H9 (cell line): Measurements from ENCODE around the gene SLCO4A1. TPM values are rescaled to one million over a fixed set of nuclear protein-coding genes. Genes with fewer than 3 reads are reported as not detected.
A peak's percentile ranks its signal among the peaks of the same experiment; 100 is the strongest.

Experiments
- DNase-seq: peaks from one replicate; pipeline ENCODE4 v3.0.0-alpha.2; 2017
- H2AFZ ChIP-seq: one replicate; pipeline ENCODE4 v1.6.1; 2013; ENCODE audit warnings: mild to moderate bottlenecking, low read length, control low read depth, moderate library complexity
- H2AK5ac ChIP-seq: 2 replicates; pipeline ENCODE4 v1.6.1; 2013; ENCODE audit warnings: low read length, control low read depth, mixed read lengths; ENCODE audit not compliant: insufficient read length
- H2BK120ac ChIP-seq: one replicate; pipeline ENCODE4 v1.6.1; 2013; ENCODE audit warnings: low read depth, mild to moderate bottlenecking, low read length, control low read depth, inconsistent platforms; ENCODE audit not compliant: poor library complexity, severe bottlenecking
- H2BK12ac ChIP-seq: 2 replicates; pipeline ENCODE4 v1.6.1; 2013; ENCODE audit warnings: low read length, control low read depth, mixed read lengths, low read depth; ENCODE audit not compliant: insufficient read length
- H2BK15ac ChIP-seq: 2 replicates; pipeline ENCODE4 v1.6.1; 2013; ENCODE audit warnings: low read depth, low read length, control low read depth
- H2BK20ac ChIP-seq: one replicate; pipeline ENCODE4 v1.6.1; 2013; ENCODE audit warnings: low read depth, mild to moderate bottlenecking, low read length, control low read depth, inconsistent platforms; ENCODE audit not compliant: poor library complexity, severe bottlenecking
- H2BK5ac ChIP-seq: 2 replicates; pipeline ENCODE4 v1.6.1; 2013; ENCODE audit warnings: low read length, control low read depth, mixed read lengths; ENCODE audit not compliant: insufficient read length
- H3K14ac ChIP-seq: 2 replicates; pipeline ENCODE4 v1.6.1; 2013; ENCODE audit warnings: low read length, control low read depth; ENCODE audit not compliant: insufficient read depth
- H3K18ac ChIP-seq: 2 replicates; pipeline ENCODE4 v1.6.1; 2013; ENCODE audit warnings: low read depth, mild to moderate bottlenecking, mixed read lengths, low read length, control low read depth; ENCODE audit not compliant: insufficient read length
- H3K23ac ChIP-seq: 2 replicates; pipeline ENCODE4 v1.6.1; 2013; ENCODE audit warnings: low read length, control low read depth, mixed read lengths, low read depth; ENCODE audit not compliant: insufficient read length
- H3K23me2 ChIP-seq: 2 replicates; pipeline ENCODE4 v1.6.1; 2013; ENCODE audit warnings: low read depth, mild to moderate bottlenecking, mixed read lengths, low read length, control low read depth; ENCODE audit not compliant: insufficient read length, poor library complexity, severe bottlenecking
- H3K27ac ChIP-seq: 2 replicates; pipeline ENCODE4 v1.5.1; 2013; ENCODE audit warnings: low read length, control low read depth, mixed read lengths, low read depth; ENCODE audit not compliant: insufficient read length
- H3K27me3 ChIP-seq: 2 replicates; pipeline ENCODE4 v1.6.1; 2013; ENCODE audit warnings: low read length, control low read depth, inconsistent platforms; ENCODE audit not compliant: insufficient read depth
- H3K4ac ChIP-seq: 2 replicates; pipeline ENCODE4 v1.6.1; 2013; ENCODE audit warnings: low read depth, mild to moderate bottlenecking, control low read depth, inconsistent platforms, low read length, moderate library complexity
- H3K4me1 ChIP-seq: 2 replicates; pipeline ENCODE4 v1.6.1; 2013; ENCODE audit warnings: low read length, control low read depth, inconsistent platforms; ENCODE audit not compliant: insufficient read depth
- H3K4me2 ChIP-seq: 2 replicates; pipeline ENCODE4 v1.6.1; 2013; ENCODE audit warnings: low read length, control low read depth, mixed read lengths; ENCODE audit not compliant: insufficient read length, insufficient read depth
- H3K56ac ChIP-seq: 2 replicates; pipeline ENCODE4 v1.6.1; 2013; ENCODE audit warnings: low read depth, mild to moderate bottlenecking, mixed read lengths, low read length, control low read depth; ENCODE audit not compliant: insufficient read length
- H3K79me1 ChIP-seq: 2 replicates; pipeline ENCODE4 v1.6.1; 2013; ENCODE audit warnings: low read depth, mild to moderate bottlenecking, moderate library complexity, low read length, control low read depth, inconsistent platforms; ENCODE audit not compliant: insufficient read depth, poor library complexity, severe bottlenecking
- H3K79me2 ChIP-seq: 2 replicates; pipeline ENCODE4 v1.6.1; 2013; ENCODE audit warnings: low read length, control low read depth, inconsistent platforms; ENCODE audit not compliant: insufficient read depth
- H3K9ac ChIP-seq: 2 replicates; pipeline ENCODE4 v1.6.1; 2013; ENCODE audit warnings: low read length, control low read depth, mixed read lengths; ENCODE audit not compliant: insufficient read length; ENCODE audit errors: extremely low read depth
- H3K9me3 ChIP-seq: one replicate; pipeline ENCODE4 v1.6.1; 2013; ENCODE audit warnings: low read depth, low read length, inconsistent platforms; ENCODE audit not compliant: control insufficient read depth
- H3T11ph ChIP-seq: one replicate; pipeline ENCODE4 v1.6.1; 2013; ENCODE audit warnings: mild to moderate bottlenecking, low read length, control low read depth, inconsistent platforms
- H4K20me1 ChIP-seq: one replicate; pipeline ENCODE4 v1.6.1; 2013; ENCODE audit not compliant: control insufficient read depth, insufficient read length, insufficient read depth
- H4K5ac ChIP-seq: 2 replicates; pipeline ENCODE4 v1.6.1; 2013; ENCODE audit warnings: low read depth, mild to moderate bottlenecking, mixed read lengths, low read length, control low read depth; ENCODE audit not compliant: insufficient read length
- H4K8ac ChIP-seq: replicated peaks from 2 replicates; pipeline ENCODE4 v1.6.1; 2013; ENCODE audit warnings: low read length, control low read depth, mixed read lengths, low read depth; ENCODE audit not compliant: insufficient read length
- H4K91ac ChIP-seq: 2 replicates; pipeline ENCODE4 v1.6.1; 2013; ENCODE audit warnings: low read depth, mild to moderate bottlenecking, moderate library complexity, mixed read lengths, low read length, control low read depth; ENCODE audit not compliant: insufficient read length
- H3K27ac Mint-ChIP-seq, 3 experiments: 2 replicates in 2 of 3; 3 replicates in 1 of 3; pipeline ENCODE4 v1.8.0; 2020 to 2021; ENCODE audit warnings: mixed read lengths in 3 of 3, mild to moderate bottlenecking in 1 of 3, moderate library complexity in 1 of 3
- H3K27me3 Mint-ChIP-seq: 2 replicates; pipeline ENCODE4 v1.8.0; 2021; ENCODE audit warnings: low read depth, mild to moderate bottlenecking, moderate library complexity, mixed read lengths
- H3K36me3 Mint-ChIP-seq, 3 experiments: 2 replicates in 2 of 3; 3 replicates in 1 of 3; pipeline ENCODE4 v1.8.0; 2020 to 2021; ENCODE audit warnings: low read depth in 3 of 3, mixed read lengths in 3 of 3; ENCODE audit not compliant: insufficient read depth in 1 of 3
- H3K4me1 Mint-ChIP-seq, 2 experiments: 2 replicates each; pipeline ENCODE4 v1.8.0; 2020; ENCODE audit warnings: mixed read lengths in 2 of 2
- H3K4me3 Mint-ChIP-seq, 2 experiments: 2 replicates in 1 of 2; 3 replicates in 1 of 2; pipeline ENCODE4 v1.8.0; 2020 to 2021; ENCODE audit warnings: mild to moderate bottlenecking in 2 of 2, mixed read lengths in 2 of 2, moderate library complexity in 1 of 2
- H3K9me3 Mint-ChIP-seq, 2 experiments: 2 replicates in 1 of 2; 3 replicates in 1 of 2; pipeline ENCODE4 v1.8.0; 2020; ENCODE audit warnings: mild to moderate bottlenecking in 2 of 2, mixed read lengths in 2 of 2, moderate library complexity in 1 of 2
- CTCF ChIP-seq: fragments of 200-600 bp; sonication (generic); conservative IDR thresholded peaks from 3 replicates; pipeline ENCODE4 v1.8.0; 2021; ENCODE audit warnings: antibody characterized with exemption, mild to moderate bottlenecking
- WGBS: extraction: QIAGEN DNeasy Blood & Tissue Kit; methylation state at CpG from one replicate; pipeline ENCODE4 v1.1.7; 2013; ENCODE audit warnings: missing lambda C conversion rate, low lambda C conversion rate, mixed read lengths; ENCODE audit not compliant: insufficient read length; ENCODE audit errors: extremely low coverage; 5-methylcytosine and 5-hydroxymethylcytosine counted together
- total RNA-seq: library from RNA; stranded (reverse); gene quantifications from 2 replicates; pipeline ENCODE4 v1.2.1, GENCODE V29; 2021

The SLCO4A1 gene
- total RNA-seq, 1 experiment from 2014 or later, result 9.4 TPM

DNA sequence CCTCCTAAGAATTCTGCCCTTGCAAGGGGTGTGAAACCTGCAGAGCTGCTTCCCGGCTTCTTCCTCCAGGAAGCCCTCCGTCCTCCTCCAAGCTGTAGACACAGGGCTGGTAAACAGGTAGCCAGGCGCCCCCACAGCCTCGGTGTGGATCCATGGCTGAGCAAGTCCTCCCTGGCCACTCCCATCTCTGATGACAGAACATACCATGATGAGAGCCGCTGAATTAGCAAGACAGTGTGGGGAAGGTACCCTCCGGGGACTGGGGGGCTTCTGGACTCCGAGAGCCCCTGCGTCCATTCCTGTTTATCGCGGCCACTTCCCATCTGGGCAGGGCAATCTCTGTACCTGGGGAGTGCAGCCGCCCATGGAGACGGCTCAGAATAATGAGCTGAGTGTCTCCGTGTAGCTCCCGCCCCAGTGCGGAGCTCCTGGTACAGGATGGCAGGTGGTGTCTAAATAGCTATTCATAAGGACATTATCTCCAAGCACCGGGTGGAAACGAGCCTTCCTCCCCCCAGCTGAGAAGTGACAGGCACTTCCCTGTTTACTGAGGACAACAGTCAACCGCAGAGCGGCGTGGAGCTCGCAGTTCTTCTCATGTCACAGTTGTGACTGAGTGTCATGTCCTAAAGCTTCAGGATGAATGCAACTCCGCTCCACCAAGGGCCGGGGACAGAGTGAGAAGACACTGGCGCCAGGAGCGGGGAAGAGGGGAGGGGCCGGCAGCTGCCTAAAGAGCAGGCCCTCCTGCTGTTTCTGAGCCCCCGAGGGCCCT lies 43.7 kb downstream of the SLCO4A1 start:
- H4K8ac ChIP-seq, result no peak overlapping the region
- H2BK15ac ChIP-seq, result no peak overlapping the region
- no peak overlapping the region for H4K91ac ChIP-seq
- H2AK5ac ChIP-seq, result no peak overlapping the region
- DNase-seq, result no peak
- Mint-ChIP-seq H3K9me3 (no peaks in the 10 kb centered on the region; a peak in 1 of 5 replicates), H3K27me3 (peaks cover 12% of the 10 kb centered on the region), H3K36me3 (no peaks in the 10 kb centered on the region), H3K4me3 (peak overlapping the region in 1 of 2 experiments; percentile 19; a peak in 1 of 5 replicates), H3K4me1 (peaks cover 14 to 16% of the 10 kb centered on the region in 2 experiments), H3K27ac (no peak overlapping the region)
- H3K79me1 ChIP-seq, result no peaks in the 10 kb centered on the region
- no peak overlapping the region for H2BK20ac ChIP-seq
- no peaks in the 10 kb centered on the region for H3K79me2 ChIP-seq
- H4K20me1 ChIP-seq, result no peaks in the 10 kb centered on the region
- no peak overlapping the region for H2BK5ac ChIP-seq
- H3K9ac ChIP-seq, result no peak overlapping the region
- no peaks in the 10 kb centered on the region for H3K27me3 ChIP-seq
- WGBS, result no CpG with 5 or more reads among the region's 27 CpGs
- no peaks in the 10 kb centered on the region for H3K23me2 ChIP-seq
- no peaks in the 10 kb centered on the region for H3K4me1 ChIP-seq
- no peak overlapping the region for H3K27ac ChIP-seq
- no peak overlapping the region for H3K18ac ChIP-seq
- no peak overlapping the region for H2AFZ ChIP-seq
- no peak overlapping the region for H4K5ac ChIP-seq
- no peak overlapping the region for H3K4me2 ChIP-seq
- H3K4ac ChIP-seq, result no peak overlapping the region
- no peak overlapping the region for H3K14ac ChIP-seq
- TF ChIP-seq CTCF, result no peak
- H3K56ac ChIP-seq, result no peak overlapping the region
- H3T11ph ChIP-seq, result no peak overlapping the region
- no peaks in the 10 kb centered on the region for H3K9me3 ChIP-seq
- H2BK12ac ChIP-seq, result no peak overlapping the region
- H3K23ac ChIP-seq, result no peak overlapping the region
- H2BK120ac ChIP-seq, result no peak overlapping the region
